SK-N-SH (cell line): ENCODE results near the gene IKZF4. TPM values are rescaled to one million over a fixed set of nuclear protein-coding genes. Genes with fewer than 3 reads are reported as not detected.

Source experiments
- CTCF ChIA-PET: fragments of 300-600, 350-600 bp; formaldehyde crosslinking; extraction: SDS; loops from one replicate; lab custom pipeline; 2021; lab: Yijun Ruan, JAX
- POLR2A ChIA-PET: fragments of 350-600 bp; sonication (Branson Sonifier 250); formaldehyde crosslinking; extraction: SDS; loops from one replicate; lab custom pipeline; 2020; ENCODE audit warnings: antibody characterized with exemption, inconsistent platforms; lab: Yijun Ruan, JAX
- DNase-seq: peaks from one replicate; pipeline ENCODE4 v3.0.0; 2012
- H2AFZ ChIP-seq: fragments of 200-600 bp; sonication (generic); 2 replicates; pipeline ENCODE4 v1.8.1; 2016; ENCODE audit warnings: antibody characterized with exemption, mild to moderate bottlenecking, low read depth
- H3F3A ChIP-seq: fragments of 200-600 bp; sonication (generic); replicated peaks from 2 replicates; pipeline ENCODE3; 2016; ENCODE audit warnings: antibody characterized with exemption, mild to moderate bottlenecking; ENCODE audit not compliant: insufficient read depth
- H3K27ac ChIP-seq, 2 experiments: fragments of 200-500 bp in 1 of 2; fragments of 200-600 bp in 1 of 2; sonication (Bioruptor generic) in 1 of 2; sonication (generic), shearing (Covaris generic) in 1 of 2; 2 replicates each; pipeline versions ENCODE4 v1.5.1 to v1.6.1; 2014 to 2016; ENCODE audit warnings: low read depth in 2 of 2, inconsistent platforms in 1 of 2, low read length in 1 of 2, mild to moderate bottlenecking in 1 of 2, mixed read lengths in 1 of 2
- H3K27me3 ChIP-seq: fragments of 200-600 bp; sonication (generic), shearing (Covaris generic); 2 replicates; pipeline ENCODE4 v1.6.1; 2016; ENCODE audit warnings: mixed run types; ENCODE audit not compliant: insufficient read depth
- H3K36me3 ChIP-seq, 2 experiments: fragments of 200-500 bp in 1 of 2; fragments of 200-600 bp in 1 of 2; sonication (Bioruptor generic) in 1 of 2; sonication (generic) in 1 of 2; replicated peaks in 1 of 2; 2 replicates each; pipeline versions ENCODE3 to v1.5.1; 2014 to 2016; ENCODE audit warnings: low read length in 1 of 2, mild to moderate bottlenecking in 1 of 2; ENCODE audit not compliant: insufficient read depth in 2 of 2, control insufficient read depth in 1 of 2
- H3K4me1 ChIP-seq, 2 experiments: fragments of 200-500 bp in 1 of 2; fragments of 200-600 bp in 1 of 2; sonication (Bioruptor generic) in 1 of 2; sonication (generic), shearing (Covaris generic) in 1 of 2; 2 replicates each; pipeline versions ENCODE4 v1.5.1 to v1.6.1; 2014 to 2016; ENCODE audit warnings: low read depth in 1 of 2, low read length in 1 of 2, mixed run types in 1 of 2; ENCODE audit not compliant: insufficient read depth in 2 of 2, control insufficient read depth in 1 of 2
- H3K4me2 ChIP-seq: fragments of 200-600 bp; sonication (generic), shearing (Covaris generic); 2 replicates; pipeline ENCODE4 v1.6.1; 2017; ENCODE audit warnings: mixed run types
- H3K4me3 ChIP-seq, 2 experiments: fragments of 200-500 bp in 1 of 2; fragments of 200-600 bp in 1 of 2; sonication (Bioruptor generic) in 1 of 2; sonication (generic), shearing (Covaris generic) in 1 of 2; 2 replicates each; pipeline versions ENCODE4 v1.5.1 to v1.8.1; 2014 to 2016; ENCODE audit warnings: low read depth in 2 of 2, inconsistent platforms in 1 of 2, low read length in 1 of 2, mild to moderate bottlenecking in 1 of 2, mixed read lengths in 1 of 2, moderate library complexity in 1 of 2
- H3K79me2 ChIP-seq: fragments of 200-600 bp; sonication (generic); 2 replicates; pipeline ENCODE4 v1.8.1; 2017; ENCODE audit warnings: mild to moderate bottlenecking; ENCODE audit not compliant: insufficient read depth
- H3K9ac ChIP-seq: fragments of 200-600 bp; sonication (generic); 2 replicates; pipeline ENCODE4 v1.6.1; 2017; ENCODE audit warnings: mixed run types
- H3K9me2 ChIP-seq: fragments of 200-600 bp; sonication (generic); 2 replicates; pipeline ENCODE4 v1.6.1; 2017; ENCODE audit warnings: mixed run types
- H3K9me3 ChIP-seq: fragments of 200-600 bp; sonication (generic); 2 replicates; pipeline ENCODE4 v1.6.1; 2017; ENCODE audit warnings: mixed run types, mild to moderate bottlenecking, moderate library complexity
- H4K20me1 ChIP-seq: fragments of 200-600 bp; sonication (generic); 2 replicates; pipeline ENCODE4 v1.6.1; 2017; ENCODE audit warnings: mild to moderate bottlenecking, mixed run types; ENCODE audit not compliant: insufficient read depth
- ELF1 ChIP-seq: IDR thresholded peaks from 2 replicates; pipeline ENCODE4 v1.4.0; 2012
- EP300 ChIP-seq, 2 experiments: IDR thresholded peaks; 2 replicates each; pipeline versions ENCODE4 v1.4.0 to v1.6.1; 2012; ENCODE audit warnings: borderline replicate concordance in 1 of 2, low read depth in 1 of 2, low read length in 1 of 2
- EZH2phosphoT487 ChIP-seq: fragments of 200-600 bp; sonication (generic); IDR thresholded peaks from 2 replicates; pipeline ENCODE4 v1.6.1; 2017; ENCODE audit warnings: low read depth, mixed run types, mild to moderate bottlenecking, antibody characterized with exemption, moderate library complexity, borderline replicate concordance
- GATA2 ChIP-seq: sonication (generic); formaldehyde crosslinking; IDR thresholded peaks from 2 replicates; pipeline ENCODE4 v1.5.0; 2020; ENCODE audit warnings: mild to moderate bottlenecking, missing genetic modification reagents
- JUND ChIP-seq: IDR thresholded peaks from 2 replicates; pipeline ENCODE4 v1.4.0; 2012
- MXI1 ChIP-seq: IDR thresholded peaks from 2 replicates; pipeline ENCODE4 v1.6.1; 2012; ENCODE audit warnings: mild to moderate bottlenecking, low read depth, low read length, improper control_type of control experiment
- NRF1 ChIP-seq: IDR thresholded peaks from 2 replicates; pipeline ENCODE4 v1.6.1; 2012; ENCODE audit warnings: low read depth, mild to moderate bottlenecking, low read length
- POLR2AphosphoS5 ChIP-seq: IDR thresholded peaks from 2 replicates; pipeline ENCODE4 v1.6.1; 2012; ENCODE audit warnings: low read depth, low read length
- RAD21 ChIP-seq: IDR thresholded peaks from 2 replicates; pipeline ENCODE4 v1.6.1; 2012; ENCODE audit warnings: mild to moderate bottlenecking, low read length
- RCOR1 ChIP-seq: fragments of 150-350 bp; IDR thresholded peaks from 2 replicates; pipeline ENCODE4 v1.6.1; 2017; ENCODE audit warnings: antibody characterized with exemption, low read length
- RFX5 ChIP-seq: IDR thresholded peaks from 2 replicates; pipeline ENCODE4 v1.6.1; 2012; ENCODE audit warnings: mild to moderate bottlenecking, improper control_type of control experiment, low read length
- SMC3 ChIP-seq: IDR thresholded peaks from 2 replicates; pipeline ENCODE4 v1.6.1; 2012; ENCODE audit warnings: low read depth, low read length, improper control_type of control experiment
- TAF1 ChIP-seq: IDR thresholded peaks from 2 replicates; pipeline ENCODE4 v1.6.1; 2012; ENCODE audit warnings: low read depth, mild to moderate bottlenecking, low read length, moderate library complexity, borderline replicate concordance
- TEAD4 ChIP-seq: IDR thresholded peaks from 2 replicates; pipeline ENCODE4 v1.4.0; 2012; ENCODE audit warnings: mild to moderate bottlenecking, borderline replicate concordance; ENCODE audit not compliant: insufficient read depth
- YY1 ChIP-seq: IDR thresholded peaks from 2 replicates; pipeline ENCODE4 v1.4.0; 2012; ENCODE audit warnings: low read depth, mild to moderate bottlenecking
- WGBS: methylation state at CpG from one replicate; pipeline ENCODE4 v1.1.6; 2017; ENCODE audit warnings: low lambda C conversion rate; 5-methylcytosine and 5-hydroxymethylcytosine counted together
- polyA plus RNA-seq, 3 experiments: library from polyadenylated mRNA; depleted of rRNA; stranded (reverse); fragments of >200 nt; gene quantifications; 2 replicates each; pipeline ENCODE4 v1.2.3, GENCODE V29; 2012
- TF ChIP-seq, protein P1 (sequence below): fragments of 200-600 bp; sonication (generic); IDR thresholded peaks from 2 replicates; pipeline ENCODE4 v1.6.1; 2017; ENCODE audit warnings: antibody characterized with exemption, mild to moderate bottlenecking, moderate library complexity
- TF ChIP-seq, protein P2 (sequence below): IDR thresholded peaks from 2 replicates; pipeline ENCODE4 v1.6.1; 2012; ENCODE audit warnings: mild to moderate bottlenecking, low read depth, low read length, moderate library complexity
- TF ChIP-seq, protein P3 (sequence below): fragments of 150-350 bp; IDR thresholded peaks from 2 replicates; pipeline ENCODE4 v1.6.1; 2016; ENCODE audit warnings: mild to moderate bottlenecking, low read depth, low read length
- TF ChIP-seq, protein P4 (sequence below): IDR thresholded peaks from 2 replicates; pipeline ENCODE4 v1.4.0; 2012; ENCODE audit warnings: low read depth, borderline replicate concordance

IKZF4 gene
- polyA plus RNA-seq, 1 of the 3 experiments (the other 2 are of a cell fraction), result 3.9 TPM

DNA sequence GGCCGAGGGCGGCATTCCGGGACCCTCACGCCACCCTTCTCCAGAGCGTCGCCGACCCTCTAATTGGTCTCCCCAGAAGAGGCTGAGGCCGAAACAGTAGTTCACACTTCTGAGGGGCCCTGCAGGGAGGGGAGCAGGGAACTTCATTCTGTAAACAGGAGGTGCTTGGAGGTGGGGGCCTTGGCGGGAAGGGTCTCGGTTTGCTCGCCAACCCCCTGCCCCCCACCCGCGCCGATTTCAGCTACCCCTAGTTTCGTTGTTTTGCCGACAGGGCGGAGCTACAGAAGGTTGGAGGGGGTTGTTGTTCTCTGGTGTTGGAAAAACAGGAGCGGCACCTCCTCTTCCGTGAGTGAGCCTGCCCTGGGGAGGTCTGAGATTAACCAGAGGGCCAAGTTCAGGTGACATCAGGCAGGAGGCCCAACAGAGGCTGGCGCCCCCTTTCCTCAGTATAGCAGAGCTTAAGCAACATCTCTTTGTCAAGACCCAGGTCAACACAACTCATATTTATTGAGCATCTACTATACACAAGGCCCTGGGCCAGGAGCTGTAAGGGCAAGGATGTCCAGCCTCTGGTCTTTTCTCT, 59.8 kb downstream of the IKZF4 start:
- CTCF ChIA-PET, result interaction anchor here (0.8 to 3.4 kb wide), 11 partner anchors 9 to 442 kb away, joined by 3 to 13 read pairs (median 4); partner anchors contain the start of genes PA2G4, SMARCC2 and ZC3H10
- H3K4me2 ChIP-seq, result peak overlapping the region; percentile 97
- no peaks in the 10 kb centered on the region for H3K36me3 ChIP-seq
- POLR2A ChIA-PET, result interaction anchor here (3.2 kb wide), 1 partner anchor 24 kb away, joined by 15 read pairs; the partner anchor contains the start of gene PA2G4
- 72% methylated on average over 11 of the region's 20 CpGs for WGBS
- no peaks in the 10 kb centered on the region for H3K27me3 ChIP-seq
- H3K27ac ChIP-seq, result no peak overlapping the region
- H3K9me3 ChIP-seq, result no peaks in the 10 kb centered on the region
- H3K9ac ChIP-seq, result no peak overlapping the region
- no peaks in the 10 kb centered on the region for H4K20me1 ChIP-seq
- H2AFZ ChIP-seq, result peak overlapping the region; percentile 94; the same call in 1 of the 2 replicates
- DNase-seq, result no peak
- no peaks in the 10 kb centered on the region for H3K79me2 ChIP-seq
- H3K9me2 ChIP-seq, result no peaks in the 10 kb centered on the region
- TF ChIP-seq RAD21, result no peak
- TF ChIP-seq POLR2AphosphoS5, result no peak
- TF ChIP-seq EZH2phosphoT487, result no peak
- TF ChIP-seq EP300 (IDR thresholded peaks at IDR 0.05; ENCODE audit: borderline replicate concordance in 1 of 2, low read depth in 1 of 2, low read length in 1 of 2), result no peak
- TF ChIP-seq, protein P1, sequence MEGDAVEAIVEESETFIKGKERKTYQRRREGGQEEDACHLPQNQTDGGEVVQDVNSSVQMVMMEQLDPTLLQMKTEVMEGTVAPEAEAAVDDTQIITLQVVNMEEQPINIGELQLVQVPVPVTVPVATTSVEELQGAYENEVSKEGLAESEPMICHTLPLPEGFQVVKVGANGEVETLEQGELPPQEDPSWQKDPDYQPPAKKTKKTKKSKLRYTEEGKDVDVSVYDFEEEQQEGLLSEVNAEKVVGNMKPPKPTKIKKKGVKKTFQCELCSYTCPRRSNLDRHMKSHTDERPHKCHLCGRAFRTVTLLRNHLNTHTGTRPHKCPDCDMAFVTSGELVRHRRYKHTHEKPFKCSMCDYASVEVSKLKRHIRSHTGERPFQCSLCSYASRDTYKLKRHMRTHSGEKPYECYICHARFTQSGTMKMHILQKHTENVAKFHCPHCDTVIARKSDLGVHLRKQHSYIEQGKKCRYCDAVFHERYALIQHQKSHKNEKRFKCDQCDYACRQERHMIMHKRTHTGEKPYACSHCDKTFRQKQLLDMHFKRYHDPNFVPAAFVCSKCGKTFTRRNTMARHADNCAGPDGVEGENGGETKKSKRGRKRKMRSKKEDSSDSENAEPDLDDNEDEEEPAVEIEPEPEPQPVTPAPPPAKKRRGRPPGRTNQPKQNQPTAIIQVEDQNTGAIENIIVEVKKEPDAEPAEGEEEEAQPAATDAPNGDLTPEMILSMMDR, result no peak
- no peak for TF ChIP-seq GATA2 (CRISPR knock-in tag)
- no peak for TF ChIP-seq RCOR1
- TF ChIP-seq, protein P2, sequence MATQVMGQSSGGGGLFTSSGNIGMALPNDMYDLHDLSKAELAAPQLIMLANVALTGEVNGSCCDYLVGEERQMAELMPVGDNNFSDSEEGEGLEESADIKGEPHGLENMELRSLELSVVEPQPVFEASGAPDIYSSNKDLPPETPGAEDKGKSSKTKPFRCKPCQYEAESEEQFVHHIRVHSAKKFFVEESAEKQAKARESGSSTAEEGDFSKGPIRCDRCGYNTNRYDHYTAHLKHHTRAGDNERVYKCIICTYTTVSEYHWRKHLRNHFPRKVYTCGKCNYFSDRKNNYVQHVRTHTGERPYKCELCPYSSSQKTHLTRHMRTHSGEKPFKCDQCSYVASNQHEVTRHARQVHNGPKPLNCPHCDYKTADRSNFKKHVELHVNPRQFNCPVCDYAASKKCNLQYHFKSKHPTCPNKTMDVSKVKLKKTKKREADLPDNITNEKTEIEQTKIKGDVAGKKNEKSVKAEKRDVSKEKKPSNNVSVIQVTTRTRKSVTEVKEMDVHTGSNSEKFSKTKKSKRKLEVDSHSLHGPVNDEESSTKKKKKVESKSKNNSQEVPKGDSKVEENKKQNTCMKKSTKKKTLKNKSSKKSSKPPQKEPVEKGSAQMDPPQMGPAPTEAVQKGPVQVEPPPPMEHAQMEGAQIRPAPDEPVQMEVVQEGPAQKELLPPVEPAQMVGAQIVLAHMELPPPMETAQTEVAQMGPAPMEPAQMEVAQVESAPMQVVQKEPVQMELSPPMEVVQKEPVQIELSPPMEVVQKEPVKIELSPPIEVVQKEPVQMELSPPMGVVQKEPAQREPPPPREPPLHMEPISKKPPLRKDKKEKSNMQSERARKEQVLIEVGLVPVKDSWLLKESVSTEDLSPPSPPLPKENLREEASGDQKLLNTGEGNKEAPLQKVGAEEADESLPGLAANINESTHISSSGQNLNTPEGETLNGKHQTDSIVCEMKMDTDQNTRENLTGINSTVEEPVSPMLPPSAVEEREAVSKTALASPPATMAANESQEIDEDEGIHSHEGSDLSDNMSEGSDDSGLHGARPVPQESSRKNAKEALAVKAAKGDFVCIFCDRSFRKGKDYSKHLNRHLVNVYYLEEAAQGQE, result no peak
- TF ChIP-seq MXI1, result no peak
- no peak for TF ChIP-seq SMC3
- TF ChIP-seq TAF1, result no peak
- no peak for TF ChIP-seq JUND
- TF ChIP-seq TEAD4, result no peak
- TF ChIP-seq YY1, result no peak
- TF ChIP-seq, protein P3, sequence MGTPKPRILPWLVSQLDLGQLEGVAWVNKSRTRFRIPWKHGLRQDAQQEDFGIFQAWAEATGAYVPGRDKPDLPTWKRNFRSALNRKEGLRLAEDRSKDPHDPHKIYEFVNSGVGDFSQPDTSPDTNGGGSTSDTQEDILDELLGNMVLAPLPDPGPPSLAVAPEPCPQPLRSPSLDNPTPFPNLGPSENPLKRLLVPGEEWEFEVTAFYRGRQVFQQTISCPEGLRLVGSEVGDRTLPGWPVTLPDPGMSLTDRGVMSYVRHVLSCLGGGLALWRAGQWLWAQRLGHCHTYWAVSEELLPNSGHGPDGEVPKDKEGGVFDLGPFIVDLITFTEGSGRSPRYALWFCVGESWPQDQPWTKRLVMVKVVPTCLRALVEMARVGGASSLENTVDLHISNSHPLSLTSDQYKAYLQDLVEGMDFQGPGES, result no peak
- TF ChIP-seq ELF1, result no peak
- TF ChIP-seq RFX5, result no peak
- TF ChIP-seq NRF1, result no peak
- TF ChIP-seq, protein P4, sequence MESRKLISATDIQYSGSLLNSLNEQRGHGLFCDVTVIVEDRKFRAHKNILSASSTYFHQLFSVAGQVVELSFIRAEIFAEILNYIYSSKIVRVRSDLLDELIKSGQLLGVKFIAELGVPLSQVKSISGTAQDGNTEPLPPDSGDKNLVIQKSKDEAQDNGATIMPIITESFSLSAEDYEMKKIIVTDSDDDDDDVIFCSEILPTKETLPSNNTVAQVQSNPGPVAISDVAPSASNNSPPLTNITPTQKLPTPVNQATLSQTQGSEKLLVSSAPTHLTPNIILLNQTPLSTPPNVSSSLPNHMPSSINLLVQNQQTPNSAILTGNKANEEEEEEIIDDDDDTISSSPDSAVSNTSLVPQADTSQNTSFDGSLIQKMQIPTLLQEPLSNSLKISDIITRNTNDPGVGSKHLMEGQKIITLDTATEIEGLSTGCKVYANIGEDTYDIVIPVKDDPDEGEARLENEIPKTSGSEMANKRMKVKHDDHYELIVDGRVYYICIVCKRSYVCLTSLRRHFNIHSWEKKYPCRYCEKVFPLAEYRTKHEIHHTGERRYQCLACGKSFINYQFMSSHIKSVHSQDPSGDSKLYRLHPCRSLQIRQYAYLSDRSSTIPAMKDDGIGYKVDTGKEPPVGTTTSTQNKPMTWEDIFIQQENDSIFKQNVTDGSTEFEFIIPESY, result no peak
- peak overlapping the region; percentile 53 to 71; a peak in 2 of 4 replicates for H3K4me3 ChIP-seq
- H3F3A ChIP-seq, result peaks cover 12% of the 10 kb centered on the region
- peaks cover 0 to 6% of the 10 kb centered on the region in 2 experiments; a peak in 1 of 4 replicates for H3K4me1 ChIP-seq
